Neural progenitor cell (in vitro differentiated cells): Measurements from ENCODE around the gene RPL29.

Source experiments
- EZH2phosphoT487 ChIP-seq: fragments of 200-600 bp; sonication (generic); IDR thresholded peaks from 2 replicates; pipeline ENCODE4 v1.6.1; 2017; ENCODE audit warnings: antibody characterized with exemption
- TF ChIP-seq, protein P1 (sequence below): fragments of 200-600 bp; sonication (generic); IDR thresholded peaks from 2 replicates; pipeline ENCODE4 v1.5.1; 2017; ENCODE audit warnings: antibody characterized with exemption, mild to moderate bottlenecking

DNA sequence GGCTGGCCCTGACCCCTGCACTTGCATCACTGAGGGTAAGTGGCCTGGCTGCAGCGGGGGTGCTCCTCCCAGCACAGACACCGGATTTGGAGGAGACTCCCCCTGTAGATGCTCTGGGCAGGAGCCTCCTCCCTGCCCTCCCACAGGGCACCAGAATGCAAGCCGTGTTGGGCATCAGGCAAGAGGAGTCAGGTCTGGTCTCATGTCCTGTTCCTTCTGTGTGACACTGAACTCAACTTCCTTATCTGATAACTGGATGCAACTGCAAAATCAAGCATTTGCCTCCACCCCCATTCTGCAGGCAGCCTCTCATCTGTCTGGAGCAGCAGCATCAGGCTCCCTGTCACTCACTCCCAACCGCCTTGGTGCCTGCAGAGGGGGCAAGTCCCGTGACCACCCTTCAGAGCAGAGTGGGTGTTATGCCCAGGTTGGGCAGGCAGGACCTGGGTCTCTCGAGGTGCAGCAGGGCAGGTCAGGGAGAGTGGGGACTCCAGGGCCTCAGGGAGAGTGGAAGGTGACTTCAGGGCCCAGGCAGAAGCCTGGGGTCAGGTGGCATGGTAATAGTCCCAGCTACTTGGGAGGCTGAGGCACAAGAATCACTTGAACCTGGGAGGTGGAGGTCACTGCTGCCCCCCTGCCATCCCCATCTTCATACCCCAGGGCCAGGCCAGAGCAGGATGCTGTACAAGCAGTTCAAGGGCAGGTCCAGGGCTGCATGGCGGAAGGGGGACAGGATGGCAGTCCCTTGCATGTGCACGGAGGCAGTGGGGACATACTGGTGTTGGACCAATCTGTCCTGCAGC lies 10.5 kb upstream of the RPL29 start:
- TF ChIP-seq, protein P1, sequence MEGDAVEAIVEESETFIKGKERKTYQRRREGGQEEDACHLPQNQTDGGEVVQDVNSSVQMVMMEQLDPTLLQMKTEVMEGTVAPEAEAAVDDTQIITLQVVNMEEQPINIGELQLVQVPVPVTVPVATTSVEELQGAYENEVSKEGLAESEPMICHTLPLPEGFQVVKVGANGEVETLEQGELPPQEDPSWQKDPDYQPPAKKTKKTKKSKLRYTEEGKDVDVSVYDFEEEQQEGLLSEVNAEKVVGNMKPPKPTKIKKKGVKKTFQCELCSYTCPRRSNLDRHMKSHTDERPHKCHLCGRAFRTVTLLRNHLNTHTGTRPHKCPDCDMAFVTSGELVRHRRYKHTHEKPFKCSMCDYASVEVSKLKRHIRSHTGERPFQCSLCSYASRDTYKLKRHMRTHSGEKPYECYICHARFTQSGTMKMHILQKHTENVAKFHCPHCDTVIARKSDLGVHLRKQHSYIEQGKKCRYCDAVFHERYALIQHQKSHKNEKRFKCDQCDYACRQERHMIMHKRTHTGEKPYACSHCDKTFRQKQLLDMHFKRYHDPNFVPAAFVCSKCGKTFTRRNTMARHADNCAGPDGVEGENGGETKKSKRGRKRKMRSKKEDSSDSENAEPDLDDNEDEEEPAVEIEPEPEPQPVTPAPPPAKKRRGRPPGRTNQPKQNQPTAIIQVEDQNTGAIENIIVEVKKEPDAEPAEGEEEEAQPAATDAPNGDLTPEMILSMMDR: no peak
- no peak for TF ChIP-seq EZH2phosphoT487
